ENCODE data around the gene GBP5.
"Not testable (repeated sequence)": the region's sequence is repeated elsewhere in the genome, so short reads cannot be mapped to it uniquely, and the experiment has no call there.

GBP5 gene

GRCh38 chr1:89284078-89284763 is 11.6 kb upstream of the GBP5 start:
- in situ Hi-C loops (cut with HindIII; ENCODE audit: low sequenced_read_pairs), result not testable (repeated sequence)

DNA sequence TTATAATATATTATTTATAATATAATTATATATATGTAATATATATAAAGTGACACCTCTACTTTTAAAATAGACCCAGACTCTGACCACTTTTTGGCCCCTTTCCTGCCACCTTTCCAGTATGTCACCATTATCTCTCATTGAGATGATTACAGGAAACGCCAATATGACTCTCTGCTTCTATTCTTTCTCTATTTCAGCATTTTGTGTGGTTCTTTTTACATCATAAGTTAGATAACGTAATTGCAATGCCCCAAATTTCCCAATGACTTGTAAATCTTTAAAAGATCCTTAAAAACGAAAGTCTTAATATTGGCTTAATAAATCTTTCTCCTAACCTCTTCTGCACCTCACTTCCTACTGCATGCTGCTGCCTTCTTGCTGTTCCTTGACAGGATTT is 8.1 kb upstream of the GBP5 start:
- in situ Hi-C loops (cut with HindIII; ENCODE audit: low sequenced_read_pairs), result no loop called here

GRCh38 chr1:89279011-89279466 is 6.4 kb upstream of the GBP5 start:
- in situ Hi-C loops (cut with HindIII; ENCODE audit: low sequenced_read_pairs), result no loop called here

DNA sequence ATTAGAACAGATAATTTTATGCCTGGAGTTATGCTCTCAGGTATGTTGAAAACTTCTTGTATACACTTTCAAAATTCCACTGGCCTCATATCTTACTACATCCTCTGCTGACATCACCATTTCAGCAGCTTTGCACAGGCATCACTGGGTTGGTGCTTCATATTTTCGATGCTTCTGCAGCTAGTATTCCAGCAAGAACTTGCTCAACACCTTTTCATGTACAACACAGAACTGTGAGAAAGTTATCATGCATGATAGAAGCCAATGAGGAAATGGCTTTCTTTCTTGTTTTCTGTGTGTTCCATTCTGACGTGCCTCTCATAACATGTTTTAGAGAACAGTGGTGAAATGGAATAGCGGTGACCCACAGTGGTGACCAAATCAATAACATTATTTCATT is 5.1 kb upstream of the GBP5 start:
- in situ Hi-C loops (cut with HindIII; ENCODE audit: low sequenced_read_pairs), result no loop called here

DNA sequence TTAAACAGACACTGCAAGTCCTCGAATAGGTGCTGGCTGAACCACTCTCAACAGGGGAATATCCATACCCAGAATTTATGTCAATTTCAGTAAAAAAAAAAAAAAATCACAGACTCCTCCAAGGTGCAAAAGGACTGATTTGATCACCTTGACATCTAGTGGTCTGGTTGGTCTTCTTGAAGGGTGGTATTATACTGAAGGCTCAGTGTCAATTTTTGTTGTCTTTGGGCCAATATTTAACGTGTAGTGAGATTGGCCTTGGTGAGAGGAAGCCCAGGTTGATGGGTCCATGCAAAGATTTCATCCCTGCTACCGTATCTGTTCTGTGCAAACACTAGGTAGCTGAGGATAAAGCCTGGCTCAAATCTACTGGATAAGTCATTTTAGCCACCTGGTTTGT is 4.0 kb upstream of the GBP5 start:
- in situ Hi-C loops (cut with HindIII; ENCODE audit: low sequenced_read_pairs), result no loop called here

- in situ Hi-C loops (cut with HindIII; ENCODE audit: low sequenced_read_pairs), result no loop called here
Measured at GRCh38 chr1:89274411-89274857, 1.8 kb upstream of the GBP5 start.

- in situ Hi-C loops (cut with HindIII; ENCODE audit: low sequenced_read_pairs), result no loop called here
Measured at GRCh38 chr1:89273324-89273778, 691 bp upstream of the GBP5 start.

GRCh38 chr1:89271341-89272015 is 1.2 kb downstream of the GBP5 start:
- in situ Hi-C loops (cut with HindIII; ENCODE audit: low sequenced_read_pairs), result no loop called here

DNA sequence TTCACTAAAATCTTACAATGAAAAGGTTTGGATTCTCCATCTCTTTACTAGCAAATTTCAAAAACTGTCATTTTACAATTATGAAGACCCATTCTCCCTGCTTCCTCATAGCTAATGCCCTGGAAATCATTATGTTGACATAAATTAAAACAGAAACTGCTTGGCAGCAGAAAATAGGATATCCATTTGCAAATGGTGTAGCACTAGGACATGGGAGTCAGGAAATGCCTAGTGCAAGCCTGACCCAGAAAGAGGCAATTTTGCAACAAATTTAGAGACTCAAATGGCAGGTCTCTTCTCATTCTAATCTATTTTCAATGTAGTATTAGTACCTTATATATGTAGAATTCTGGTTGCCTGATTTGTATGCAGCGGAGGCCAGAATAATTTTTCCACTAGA is 2.2 kb downstream of the GBP5 start:
- in situ Hi-C loops (cut with HindIII; ENCODE audit: low sequenced_read_pairs), result no loop called here

- in situ Hi-C loops (cut with HindIII; ENCODE audit: low sequenced_read_pairs), result no loop called here
Measured at GRCh38 chr1:89269277-89269676, 3.4 kb downstream of the GBP5 start.

GRCh38 chr1:89262643-89263042 is 10.0 kb downstream of the GBP5 start:
- in situ Hi-C loops (cut with HindIII; ENCODE audit: low sequenced_read_pairs), result no loop called here

DNA sequence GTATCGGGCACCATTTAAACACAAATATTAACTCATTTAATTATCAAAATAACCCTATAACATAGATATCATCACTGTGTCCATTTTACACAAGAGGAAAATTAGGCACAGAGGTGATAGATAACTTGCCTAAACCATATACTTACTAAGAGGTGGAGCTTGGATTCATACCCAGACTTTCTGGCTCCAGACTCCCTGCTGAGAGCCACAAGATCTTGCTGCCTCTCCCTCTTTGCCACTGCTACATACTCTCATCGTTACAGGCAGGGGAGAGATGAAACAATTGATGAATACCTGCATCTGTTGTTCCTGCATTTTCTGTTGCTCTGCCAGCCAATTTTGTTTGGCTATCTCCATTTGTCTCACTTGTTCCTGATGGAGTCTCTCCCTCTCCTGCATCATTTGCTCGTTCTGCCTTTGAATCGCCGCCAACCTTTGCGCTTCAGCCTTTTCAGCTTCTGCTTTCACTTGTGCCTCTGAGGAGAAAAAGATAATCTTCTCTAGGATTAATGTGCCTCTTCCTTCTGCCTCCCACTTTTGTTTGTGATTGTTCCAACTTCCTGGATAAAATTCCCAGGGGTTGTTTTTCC is 10.6 kb downstream of the GBP5 start:
- in situ Hi-C loops (cut with HindIII; ENCODE audit: low sequenced_read_pairs), result no loop called here

DNA sequence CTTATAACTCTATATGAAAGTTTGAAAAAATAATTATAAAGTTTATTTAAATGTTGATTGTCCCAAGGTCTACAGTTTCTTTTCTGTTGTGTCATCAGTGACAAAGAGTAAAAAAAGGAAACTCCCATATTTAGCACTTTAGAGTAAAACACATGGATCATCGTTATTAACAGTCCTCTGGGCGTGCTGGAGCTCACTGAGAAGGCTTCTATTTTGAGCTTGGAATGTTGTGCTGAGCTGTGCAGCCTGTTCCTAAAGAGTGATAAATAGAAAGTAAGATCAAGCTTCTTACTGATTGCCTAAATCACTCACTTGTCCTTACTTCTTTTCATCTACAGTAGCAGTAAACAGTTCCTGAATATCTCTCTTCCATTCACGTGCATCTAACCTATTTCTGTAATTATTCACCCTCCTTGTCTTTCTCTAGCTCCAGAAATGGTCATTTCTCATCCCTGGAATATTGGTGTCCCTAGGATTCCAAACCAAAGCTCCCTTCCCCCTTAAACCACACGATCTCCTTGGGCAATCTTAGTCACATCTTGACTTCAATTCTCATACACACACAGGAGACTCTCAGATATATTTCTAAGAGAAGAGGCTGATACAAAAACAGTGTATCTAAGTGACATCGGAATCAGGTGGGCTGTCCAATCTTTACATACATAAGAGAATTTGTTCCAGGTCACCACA is 11.9 kb downstream of the GBP5 start:
- in situ Hi-C loops (cut with HindIII; ENCODE audit: low sequenced_read_pairs), result no loop called here

- in situ Hi-C loops (cut with HindIII; ENCODE audit: low sequenced_read_pairs), result no loop called here
Measured at GRCh38 chr1:89260042-89260441, 12.6 kb downstream of the GBP5 start.

DNA sequence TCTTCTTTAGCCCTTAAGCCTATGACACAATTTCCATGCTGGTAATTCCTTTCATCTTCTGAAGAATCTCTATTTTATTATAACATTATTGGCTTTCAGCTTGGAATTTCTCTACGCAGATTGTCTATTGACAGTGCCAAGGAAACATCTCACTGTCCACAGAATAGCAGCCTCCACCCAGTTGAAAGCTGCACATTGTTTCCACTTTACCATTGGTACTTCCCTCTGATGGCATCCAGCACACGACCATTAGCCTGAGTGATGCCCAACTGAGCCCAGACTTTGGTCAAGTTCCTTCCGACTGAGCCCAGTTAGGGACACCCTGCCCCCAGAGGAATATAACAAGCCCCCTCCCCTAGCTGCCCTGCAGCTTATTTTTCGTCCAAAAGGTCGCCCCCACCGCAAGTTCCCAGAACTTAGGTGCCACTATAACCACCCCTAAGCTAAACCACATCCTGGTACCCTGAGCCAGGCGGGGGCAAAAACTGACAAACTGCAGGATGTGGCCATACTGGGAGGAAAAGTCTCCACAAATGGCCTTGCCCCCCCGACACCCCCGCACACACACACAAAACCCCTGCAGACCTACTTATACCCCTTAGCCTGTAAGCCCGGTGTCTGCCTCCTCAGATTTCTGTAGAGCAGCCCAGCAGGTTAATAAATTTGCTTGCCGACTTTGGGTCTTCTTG is 13.2 kb downstream of the GBP5 start:
- in situ Hi-C loops (cut with HindIII; ENCODE audit: low sequenced_read_pairs), result no loop called here

- in situ Hi-C loops (cut with HindIII; ENCODE audit: low sequenced_read_pairs), result no loop called here
Measured at GRCh38 chr1:89257041-89257440, 15.6 kb downstream of the GBP5 start.

GRCh38 chr1:89255581-89255980 is 17.1 kb downstream of the GBP5 start:
- in situ Hi-C loops (cut with HindIII; ENCODE audit: low sequenced_read_pairs), result not testable (repeated sequence)

GRCh38 chr1:89254658-89255287 is 17.9 kb downstream of the GBP5 start:
- in situ Hi-C loops (cut with HindIII; ENCODE audit: low sequenced_read_pairs), result no loop called here

DNA sequence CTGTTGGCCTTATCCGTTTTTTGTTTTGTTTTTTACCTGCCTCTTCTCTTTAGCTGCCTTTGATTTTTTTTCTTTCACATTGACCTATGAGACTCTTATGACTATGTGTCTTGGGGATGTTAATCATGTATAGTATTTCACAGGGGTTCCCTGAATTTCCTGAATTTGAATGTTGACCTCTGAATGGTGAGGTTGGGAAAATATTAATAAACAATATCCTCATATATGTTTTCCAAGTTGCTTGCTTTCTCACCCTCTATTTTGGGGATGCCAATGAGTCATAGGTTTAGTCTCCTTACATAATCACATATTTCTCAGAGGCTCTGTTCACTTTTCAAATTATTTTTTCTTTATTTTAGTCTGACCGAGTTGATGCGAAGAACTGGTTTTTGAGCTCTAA is 29.6 kb downstream of the GBP5 start:
- in situ Hi-C loops (cut with HindIII; ENCODE audit: low sequenced_read_pairs), result no loop called here
